ENCODE measurements around the gene SP9. TPM values are rescaled to one million over a fixed set of nuclear protein-coding genes. Genes with fewer than 3 reads are reported as not detected.

Gene SP9
- polyA plus RNA-seq, 2 of the 4 experiments (the other 2 are of a cell fraction) = 3.3 to 3.8 TPM

DNA sequence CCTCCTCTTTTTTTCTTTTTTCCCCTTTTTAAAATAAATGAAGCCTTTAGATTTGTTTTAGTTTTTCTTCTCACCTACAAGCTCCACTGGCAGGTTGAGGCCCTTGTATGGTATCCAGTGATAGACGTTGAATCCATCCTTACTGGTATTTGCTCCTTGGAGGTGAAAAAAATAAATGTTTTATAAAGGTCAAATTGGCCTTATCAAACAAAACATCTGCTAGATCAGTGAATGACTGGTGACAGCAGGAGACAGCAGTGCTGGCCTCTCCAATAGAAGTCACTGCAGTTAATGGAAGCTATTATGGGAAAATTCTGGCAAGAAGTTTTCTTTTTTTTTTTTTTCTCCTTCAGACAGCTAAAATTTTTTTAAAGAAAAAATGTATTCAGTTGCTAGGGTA lies 12.6 kb upstream of the SP9 start:
- H3K4me3 ChIP-seq = no peak overlapping the region
- WGBS (ENCODE audit: missing lambda C conversion rate) = 63% methylated on average over 1 of the region's 1 CpG
- DNase-seq (ENCODE audit: low read depth in 1 of 2, low spot score in 1 of 2) (no peak), FAIRE-seq (no peak), ATAC-seq (no peak)
- H3K4me2 ChIP-seq = no peak overlapping the region
- POLR2A ChIA-PET = interaction anchor here (0.6 kb wide), 1 partner anchor 905 kb away, joined by 3 read pairs; no protein-coding TSS in a partner anchor
- no peaks in the 10 kb centered on the region for H3K9me3 ChIP-seq
- peaks cover 4% of the 10 kb centered on the region; the same call in 1 of the 3 replicates for H3K4me1 ChIP-seq
- CTCF ChIA-PET = interaction anchor here (0.9 kb wide), 1 partner anchor 164 kb away, joined by 3 read pairs; no protein-coding TSS in a partner anchor
- TF ChIP-seq KDM1A (IDR thresholded peaks at IDR 0.05; ENCODE audit: low read depth) (no peak), HDAC2 (IDR thresholded peaks at IDR 0.05) (no peak), NR3C1 (IDR thresholded peaks at IDR 0.05) (no peak), RNF2 (IDR thresholded peaks at IDR 0.05; ENCODE audit: borderline replicate concordance, low read depth) (no peak), CBX2 (IDR thresholded peaks at IDR 0.05; ENCODE audit: borderline replicate concordance, low read depth) (no peak), BHLHE40 (IDR thresholded peaks at IDR 0.05; ENCODE audit: low read depth, low read length) (no peak), HOXA7 (CRISPR knock-in tag; IDR thresholded peaks at IDR 0.05) (no peak), KDM5A (IDR thresholded peaks at IDR 0.05) (no peak), EHMT2 (IDR thresholded peaks at IDR 0.05; ENCODE audit: low read depth) (no peak), RCOR1 (IDR thresholded peaks at IDR 0.05; ENCODE audit: low read depth, low read length) (no peak), RFX5 (IDR thresholded peaks at IDR 0.05) (no peak), EHF (CRISPR knock-in tag; IDR thresholded peaks at IDR 0.05) (no peak), NFE2L2 (conservative IDR thresholded peaks at IDR 0.05; ENCODE audit: low read length) (no peak)
- TF ChIP-seq, protein P1, sequence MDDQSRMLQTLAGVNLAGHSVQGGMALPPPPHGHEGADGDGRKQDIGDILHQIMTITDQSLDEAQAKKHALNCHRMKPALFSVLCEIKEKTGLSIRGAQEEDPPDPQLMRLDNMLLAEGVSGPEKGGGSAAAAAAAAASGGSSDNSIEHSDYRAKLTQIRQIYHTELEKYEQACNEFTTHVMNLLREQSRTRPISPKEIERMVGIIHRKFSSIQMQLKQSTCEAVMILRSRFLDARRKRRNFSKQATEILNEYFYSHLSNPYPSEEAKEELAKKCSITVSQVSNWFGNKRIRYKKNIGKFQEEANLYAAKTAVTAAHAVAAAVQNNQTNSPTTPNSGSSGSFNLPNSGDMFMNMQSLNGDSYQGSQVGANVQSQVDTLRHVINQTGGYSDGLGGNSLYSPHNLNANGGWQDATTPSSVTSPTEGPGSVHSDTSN (IDR thresholded peaks at IDR 0.05) = no peak
- TF ChIP-seq, protein P2, sequence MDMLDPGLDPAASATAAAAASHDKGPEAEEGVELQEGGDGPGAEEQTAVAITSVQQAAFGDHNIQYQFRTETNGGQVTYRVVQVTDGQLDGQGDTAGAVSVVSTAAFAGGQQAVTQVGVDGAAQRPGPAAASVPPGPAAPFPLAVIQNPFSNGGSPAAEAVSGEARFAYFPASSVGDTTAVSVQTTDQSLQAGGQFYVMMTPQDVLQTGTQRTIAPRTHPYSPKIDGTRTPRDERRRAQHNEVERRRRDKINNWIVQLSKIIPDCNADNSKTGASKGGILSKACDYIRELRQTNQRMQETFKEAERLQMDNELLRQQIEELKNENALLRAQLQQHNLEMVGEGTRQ (IDR thresholded peaks at IDR 0.05) = no peak
- TF ChIP-seq, protein P3, sequence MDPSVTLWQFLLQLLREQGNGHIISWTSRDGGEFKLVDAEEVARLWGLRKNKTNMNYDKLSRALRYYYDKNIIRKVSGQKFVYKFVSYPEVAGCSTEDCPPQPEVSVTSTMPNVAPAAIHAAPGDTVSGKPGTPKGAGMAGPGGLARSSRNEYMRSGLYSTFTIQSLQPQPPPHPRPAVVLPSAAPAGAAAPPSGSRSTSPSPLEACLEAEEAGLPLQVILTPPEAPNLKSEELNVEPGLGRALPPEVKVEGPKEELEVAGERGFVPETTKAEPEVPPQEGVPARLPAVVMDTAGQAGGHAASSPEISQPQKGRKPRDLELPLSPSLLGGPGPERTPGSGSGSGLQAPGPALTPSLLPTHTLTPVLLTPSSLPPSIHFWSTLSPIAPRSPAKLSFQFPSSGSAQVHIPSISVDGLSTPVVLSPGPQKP (IDR thresholded peaks at IDR 0.05; ENCODE audit: low read depth, low read length) = no peak
- H3K27ac ChIP-seq = no peak overlapping the region

DNA sequence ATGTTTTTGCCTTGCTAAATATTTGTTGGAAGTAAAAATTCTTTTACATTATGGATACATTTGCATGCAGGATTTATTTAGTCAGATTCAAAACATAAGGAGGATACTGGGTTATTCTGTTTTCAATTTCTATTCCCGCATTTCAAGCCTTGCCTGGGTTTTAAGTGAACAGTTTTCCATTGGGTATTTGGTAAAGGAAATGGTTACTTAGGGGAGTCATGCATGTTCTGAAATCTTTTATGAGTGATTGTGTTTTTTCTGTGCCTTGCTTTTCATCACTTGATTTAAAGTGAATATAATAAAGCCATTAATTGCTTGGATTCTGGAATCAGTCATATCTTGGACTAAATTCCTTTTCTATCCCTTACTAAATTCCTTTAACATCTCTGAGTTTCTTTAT lies 12.0 kb upstream of the SP9 start:
- WGBS (ENCODE audit: missing lambda C conversion rate) = 93% methylated on average over 1 of the region's 1 CpG
- DNase-seq (ENCODE audit: low read depth in 1 of 2, low spot score in 1 of 2) (no peak), ATAC-seq (no peak), FAIRE-seq (no peak)
- TF ChIP-seq TP53 (CRISPR knock-in tag; IDR thresholded peaks at IDR 0.05) = no peak
- TF ChIP-seq ZNF302 (CRISPR knock-in tag; IDR thresholded peaks at IDR 0.05) = no peak
- no peak for TF ChIP-seq RAD21 (conservative IDR thresholded peaks at IDR 0.05 in 1 of 2, IDR thresholded peaks at IDR 0.05 in 1 of 2)
- no peak for TF ChIP-seq FOXS1 (CRISPR knock-in tag; IDR thresholded peaks at IDR 0.05)
- TF ChIP-seq SREBF2 (IDR thresholded peaks at IDR 0.05) = no peak
- TF ChIP-seq, protein P4, sequence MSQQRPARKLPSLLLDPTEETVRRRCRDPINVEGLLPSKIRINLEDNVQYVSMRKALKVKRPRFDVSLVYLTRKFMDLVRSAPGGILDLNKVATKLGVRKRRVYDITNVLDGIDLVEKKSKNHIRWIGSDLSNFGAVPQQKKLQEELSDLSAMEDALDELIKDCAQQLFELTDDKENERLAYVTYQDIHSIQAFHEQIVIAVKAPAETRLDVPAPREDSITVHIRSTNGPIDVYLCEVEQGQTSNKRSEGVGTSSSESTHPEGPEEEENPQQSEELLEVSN (IDR thresholded peaks at IDR 0.05; ENCODE audit: borderline replicate concordance, low read depth) = no peak
- TF ChIP-seq MAFK (IDR thresholded peaks at IDR 0.05; ENCODE audit: partially characterized antibody) = no peak
- no peak for TF ChIP-seq TFCP2L1 (CRISPR knock-in tag; IDR thresholded peaks at IDR 0.05)
- Histone ChIP-seq H3K4me3 (no peak overlapping the region), H3K4me1 (peaks cover 5% of the 10 kb centered on the region; the same call in 2 of the 3 replicates), H3K27ac (no peak overlapping the region), H3K9me3 (no peaks in the 10 kb centered on the region), H3K4me2 (no peak overlapping the region)
- POLR2A ChIA-PET = interaction anchor here (0.6 kb wide), 1 partner anchor 906 kb away, joined by 3 read pairs; no protein-coding TSS in a partner anchor
- CTCF ChIA-PET = interaction anchor here (0.9 kb wide), 1 partner anchor 165 kb away, joined by 3 read pairs; no protein-coding TSS in a partner anchor
